Pons (tissue), 1 donor: Measurements from ENCODE around the gene TUFM.

Source experiments
- DNase-seq: peaks from one replicate; pipeline ENCODE4 v3.0.0-alpha.2; 2016; ENCODE audit warnings: low spot score

Gene TUFM

GRCh38 chr16:28802235-28803019, 43.7 kb downstream of the TUFM start:
- peak; percentile 85 for DNase-seq
